GM12892 (cell line): ENCODE measurements around the gene CALU.

Experiments
- POLR2A ChIP-seq: IDR thresholded peaks from 2 replicates; pipeline ENCODE4 v1.6.1; 2011; ENCODE audit warnings: low read depth, low read length, control low read depth
- POLR2AphosphoS5 ChIP-seq: IDR thresholded peaks from 2 replicates; pipeline ENCODE4 v1.6.1; 2011; ENCODE audit warnings: low read depth, low read length, control low read depth
- TAF1 ChIP-seq: IDR thresholded peaks from 2 replicates; pipeline ENCODE4 v1.6.1; 2011; ENCODE audit warnings: low read depth, mild to moderate bottlenecking, control low read depth, low read length, borderline replicate concordance

GRCh38 chr7:128699196-128699712, 39.9 kb upstream of the CALU start:
- TF ChIP-seq POLR2A (no peak), POLR2AphosphoS5 (no peak), TAF1 (no peak)
